ENCODE results near the gene NAALADL1.
"Not testable (repeated sequence)": the region's sequence is repeated elsewhere in the genome, so short reads cannot be mapped to it uniquely, and the experiment has no call there.

NAALADL1 gene

GRCh38 chr11:65008016-65008415 is 50.3 kb downstream of the NAALADL1 start:
- no peak for DNase-seq

GRCh38 chr11:65003968-65004367 is 54.4 kb downstream of the NAALADL1 start:
- DNase-seq = not testable (repeated sequence)

- no peak for DNase-seq
Measured at GRCh38 chr11:65003282-65003681, 55.1 kb downstream of the NAALADL1 start.

- no peak for DNase-seq
Measured at GRCh38 chr11:65002706-65003105, 55.6 kb downstream of the NAALADL1 start.

GRCh38 chr11:64999478-64999877 is 58.9 kb downstream of the NAALADL1 start:
- no peak for DNase-seq

GRCh38 chr11:64998690-64999431 is 59.5 kb downstream of the NAALADL1 start:
- no peak for DNase-seq

- no peak for DNase-seq
Measured at GRCh38 chr11:64998141-64998540, 60.2 kb downstream of the NAALADL1 start.

GRCh38 chr11:64996710-64997380 is 61.5 kb downstream of the NAALADL1 start, which contains the start of gene BATF2:
BATF2 (minus strand) TSS chr11:64996971; CDS start chr11:64996914, 57 bp downstream.
- no peak for DNase-seq

- no peak for DNase-seq
Measured at GRCh38 chr11:64996327-64996709, 62.0 kb downstream of the NAALADL1 start.
